GM20431 (cell line): ENCODE measurements around the gene IGSF9.

Source experiments
- in situ Hi-C: fragments of 300-500 bp; cut with MseI, MboI; formaldehyde crosslinking; loops from one replicate; pipeline ENCODE4 v1.15.0; 2020; ENCODE audit warnings: low sequenced_read_pairs; ENCODE audit not compliant: unreplicated experiment

IGSF9 gene

DNA sequence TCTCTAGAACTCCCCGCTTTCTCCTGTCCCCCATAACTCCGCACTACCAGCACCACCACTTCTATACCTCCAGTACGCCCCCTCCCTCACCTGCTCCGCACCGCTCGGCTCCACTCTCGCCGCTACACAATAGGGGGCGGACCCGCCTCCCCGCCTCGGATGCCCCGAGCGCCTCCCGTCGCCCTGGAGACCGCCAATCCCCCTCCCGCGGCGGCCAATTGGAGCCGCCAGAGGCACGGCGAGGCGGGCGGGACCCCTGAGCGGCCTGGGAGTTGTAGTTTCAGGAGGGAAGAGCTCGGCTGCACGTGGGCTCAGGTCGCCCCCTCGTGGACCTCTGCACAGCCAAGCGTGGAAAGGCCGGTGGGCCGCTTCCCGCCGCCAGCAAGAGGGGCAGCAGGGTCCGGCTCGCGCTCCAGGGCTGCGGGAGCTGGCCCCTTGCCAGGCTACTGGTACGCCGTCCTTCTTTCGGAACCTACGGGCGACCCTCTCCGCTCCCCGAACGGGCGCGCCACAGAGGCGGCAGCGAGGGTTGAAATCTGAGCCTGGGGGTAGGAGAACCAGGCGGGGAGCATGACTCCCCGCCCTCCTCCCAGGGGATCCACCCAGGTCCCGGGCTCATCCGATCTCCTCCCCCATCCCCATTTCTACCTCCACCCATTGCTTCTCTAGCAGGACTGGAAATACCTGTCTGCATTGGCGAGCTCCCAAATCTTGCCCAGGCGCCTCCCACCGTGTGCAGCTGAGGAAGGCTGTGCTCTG is at the start of gene IGSF9:
Gene IGSF9 (minus strand): TSS at position 131 of the 759 bp plus-strand sequence. CDS start 2,159 bp downstream, outside the sequence.
- in situ Hi-C loops = no loop called here

DNA sequence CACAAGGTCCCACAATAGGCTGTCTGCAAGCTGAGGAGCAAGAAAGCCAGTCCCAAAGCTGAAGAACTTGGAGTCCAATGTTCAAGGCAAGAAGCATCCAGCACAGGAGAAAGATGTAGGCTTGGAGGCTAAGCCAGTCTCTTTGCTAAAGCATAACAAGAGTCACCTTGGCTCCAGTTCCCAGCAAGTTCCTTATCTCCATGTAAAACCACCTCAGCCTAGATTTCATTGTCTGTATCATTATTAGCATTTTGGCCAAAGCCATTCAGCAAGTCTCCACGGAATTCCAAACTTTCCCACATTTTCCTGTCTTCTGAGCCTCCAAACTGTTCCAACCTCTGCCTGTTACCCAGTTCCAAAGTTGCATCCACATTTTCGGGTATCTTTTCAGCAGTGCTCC is 49.5 kb upstream of the IGSF9 start:
- in situ Hi-C loops = no loop called here

- in situ Hi-C loops = no loop called here
These were observed 48.5 kb upstream of the IGSF9 start for GRCh38 chr1:159993911-159994310.

- in situ Hi-C loops = no loop called here
These were observed 46.7 kb upstream of the IGSF9 start for GRCh38 chr1:159992161-159992560.

- in situ Hi-C loops = no loop called here
These were observed 46.1 kb upstream of the IGSF9 start for GRCh38 chr1:159991513-159991912.

DNA sequence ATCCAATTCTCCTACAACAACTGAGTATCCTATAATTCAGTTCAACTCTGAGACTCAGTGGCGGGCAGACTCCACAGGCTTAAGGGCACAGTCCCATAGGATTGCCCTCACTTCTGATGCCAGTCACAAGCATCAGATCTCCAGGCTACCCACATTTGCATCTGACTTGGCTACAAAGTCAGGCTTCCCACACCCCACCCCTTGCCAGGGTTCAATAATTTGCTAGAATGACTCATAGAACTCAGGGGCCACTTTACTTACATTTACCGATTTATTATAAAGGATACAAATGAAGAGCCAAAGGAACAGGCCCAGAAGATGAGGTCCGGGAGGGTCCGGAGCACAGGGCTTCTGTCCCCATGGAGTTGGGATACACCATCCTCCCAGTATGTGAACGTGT is 44.6 kb upstream of the IGSF9 start:
- in situ Hi-C loops = no loop called here

DNA sequence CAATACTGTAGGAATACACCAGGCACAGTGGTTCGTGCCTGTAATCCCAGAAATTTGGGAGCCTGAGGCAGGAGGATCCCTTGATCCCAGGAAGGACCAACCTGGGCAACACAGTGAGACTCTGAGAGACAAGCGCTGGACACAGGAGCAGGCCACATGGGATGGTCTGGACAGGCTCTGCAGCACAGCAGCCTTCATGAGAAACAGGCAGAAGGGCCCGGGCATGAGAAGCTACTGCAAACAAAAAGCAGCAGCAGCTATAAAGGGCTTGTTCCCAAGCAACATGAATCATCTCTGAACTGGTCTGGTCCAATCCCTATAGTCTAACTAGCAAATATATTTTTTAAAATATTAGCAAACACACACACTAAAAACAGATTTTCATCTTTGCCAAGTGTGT is 44.2 kb upstream of the IGSF9 start:
- in situ Hi-C loops = no loop called here

GRCh38 chr1:159988006-159988405 is 42.6 kb upstream of the IGSF9 start:
- in situ Hi-C loops = no loop called here

- in situ Hi-C loops = no loop called here
These were observed 41.8 kb upstream of the IGSF9 start for GRCh38 chr1:159987186-159987585.

- in situ Hi-C loops = no loop called here
These were observed 41.1 kb upstream of the IGSF9 start for GRCh38 chr1:159986531-159986930.

DNA sequence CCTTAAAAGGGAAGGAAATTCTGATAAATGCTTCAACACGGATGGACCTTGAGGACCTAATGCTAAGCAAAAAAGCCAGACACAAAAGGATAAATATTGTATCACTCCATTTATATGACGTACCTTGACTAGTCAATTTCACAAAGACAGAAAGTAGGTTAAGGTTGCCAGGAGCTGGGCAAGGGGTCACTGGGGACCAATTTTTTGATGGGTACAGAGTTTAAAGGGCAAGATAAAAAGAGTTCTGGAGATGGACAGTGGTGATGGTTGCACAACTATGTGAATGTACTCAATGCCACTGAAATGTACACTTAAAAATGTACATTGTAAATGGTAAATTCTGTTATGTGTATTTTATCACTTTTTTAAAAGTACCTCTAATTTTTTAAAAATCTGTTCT is 40.7 kb upstream of the IGSF9 start:
- in situ Hi-C loops = no loop called here

GRCh38 chr1:159985473-159985872 is 40.1 kb upstream of the IGSF9 start:
- in situ Hi-C loops = no loop called here

GRCh38 chr1:159983681-159984080 is 38.3 kb upstream of the IGSF9 start:
- in situ Hi-C loops = no loop called here

- in situ Hi-C loops = no loop called here
These were observed 36.9 kb upstream of the IGSF9 start for GRCh38 chr1:159982280-159982679.

DNA sequence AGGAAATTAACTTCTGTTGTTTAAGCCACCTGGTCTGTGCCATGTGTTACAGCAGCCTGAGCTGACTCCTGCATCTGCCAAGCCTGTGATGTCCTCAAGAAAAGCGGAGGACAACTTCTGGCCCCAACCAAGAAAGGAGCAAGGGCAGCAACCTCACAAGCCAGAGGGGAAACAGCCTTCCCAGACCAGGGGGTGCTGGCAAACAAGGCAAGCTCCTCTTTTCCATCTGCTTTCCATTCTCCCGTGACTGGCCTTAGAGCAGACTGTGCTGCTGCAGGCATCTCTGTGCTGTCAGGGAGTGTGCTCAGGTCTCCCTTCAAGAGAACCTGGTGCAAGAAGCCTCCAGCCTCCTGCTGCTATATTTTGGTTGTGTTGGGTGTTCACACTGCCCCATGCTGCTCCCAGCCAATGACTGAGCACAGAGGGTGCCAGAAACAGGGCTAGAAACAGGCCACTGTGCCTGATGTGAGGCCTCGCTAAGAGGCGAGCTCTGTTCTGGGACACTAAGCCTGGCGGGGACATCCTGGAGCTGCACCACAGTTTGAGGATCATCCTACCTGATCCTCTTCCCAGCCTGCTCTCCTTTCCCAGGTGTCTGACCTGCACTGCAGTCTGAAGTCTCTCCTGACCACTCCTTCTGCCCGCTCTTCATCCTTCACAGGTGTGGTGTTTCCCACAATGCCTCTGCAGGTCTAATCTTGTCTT is 36.1 kb upstream of the IGSF9 start:
- in situ Hi-C loops = no loop called here

DNA sequence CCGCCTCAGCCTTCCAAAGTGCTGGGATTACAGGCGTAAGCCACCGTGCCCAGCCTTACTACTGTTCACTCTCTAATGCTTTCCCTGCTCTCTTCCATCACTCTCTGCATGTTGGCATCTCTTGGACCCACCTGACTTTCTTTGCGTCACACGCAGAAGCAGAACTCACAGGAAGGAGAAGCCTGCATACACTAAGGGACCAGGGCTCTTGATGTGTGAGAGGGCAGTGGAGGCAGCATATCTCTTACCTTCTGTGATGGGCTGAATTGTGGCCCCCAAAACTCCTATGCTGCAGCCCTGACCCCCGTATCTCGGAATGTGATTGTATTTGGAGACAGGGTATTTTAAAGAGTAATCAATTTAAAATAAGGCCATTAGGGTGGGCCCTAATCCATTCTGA is 35.4 kb upstream of the IGSF9 start:
- in situ Hi-C loops = no loop called here

DNA sequence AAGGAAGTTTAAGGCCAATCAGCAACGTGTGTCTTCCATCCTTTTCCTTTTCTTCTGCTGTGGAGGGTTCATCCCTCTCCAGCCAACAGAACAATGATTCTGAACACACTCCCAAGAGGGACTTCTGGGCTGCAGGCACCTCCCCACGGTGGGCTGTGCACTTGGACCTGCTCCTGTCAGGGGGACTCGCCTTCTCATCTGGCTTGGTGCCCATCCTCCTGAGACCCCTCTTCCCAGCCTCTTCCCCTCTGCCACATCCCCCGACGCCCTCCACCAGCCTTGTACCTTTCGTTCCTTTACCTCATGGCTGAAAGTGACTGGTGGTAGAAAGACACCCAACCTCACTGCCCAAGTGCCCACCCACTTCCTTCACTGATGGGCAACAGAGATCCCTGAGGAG is 34.7 kb upstream of the IGSF9 start:
- in situ Hi-C loops = no loop called here

DNA sequence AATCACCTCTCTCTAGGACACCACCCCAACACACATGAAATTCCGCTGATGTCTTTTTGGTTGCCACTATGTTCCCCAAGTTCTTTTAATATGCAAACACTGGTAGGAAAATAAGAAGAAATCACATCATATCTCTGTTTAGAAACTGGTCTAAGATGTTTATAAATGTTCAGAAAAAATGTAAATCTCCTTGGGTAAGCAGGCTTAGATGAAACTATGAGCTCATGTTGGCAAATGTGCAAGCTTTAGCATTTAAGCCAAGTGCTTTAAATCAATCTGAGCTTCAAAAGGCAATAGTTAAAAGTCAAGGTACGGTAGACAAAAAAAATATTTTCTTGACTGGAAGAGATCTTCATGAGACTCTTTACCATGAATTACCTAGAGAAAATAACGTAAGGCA is 33.8 kb upstream of the IGSF9 start:
- in situ Hi-C loops = no loop called here

DNA sequence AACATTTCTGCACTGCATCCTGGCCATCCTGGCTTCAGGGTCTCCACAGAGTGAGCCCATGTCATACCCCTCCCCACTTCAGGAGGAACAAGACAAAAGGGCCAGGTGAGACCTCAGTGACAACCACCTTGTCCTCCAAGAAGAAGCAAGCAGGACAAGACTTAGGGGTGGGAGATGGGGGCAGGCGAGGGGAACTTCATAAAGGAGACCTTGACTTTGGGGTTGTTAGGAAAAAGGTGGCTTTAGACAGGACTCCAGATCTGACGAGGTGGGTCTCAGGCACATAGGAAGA is 32.6 kb upstream of the IGSF9 start:
- in situ Hi-C loops = no loop called here

- in situ Hi-C loops = no loop called here
These were observed 32.1 kb upstream of the IGSF9 start for GRCh38 chr1:159977364-159978106.

- in situ Hi-C loops = no loop called here
These were observed 29.0 kb upstream of the IGSF9 start for GRCh38 chr1:159974350-159974965.
